ENCODE results near the gene CNTNAP5. TPM values are rescaled to one million over a fixed set of nuclear protein-coding genes. Genes with fewer than 3 reads are reported as not detected.

Gene CNTNAP5
- total and polyA plus RNA-seq, 3 donors from 2014 or later, result 0.29 to 0.39 (median 0.31) TPM

DNA sequence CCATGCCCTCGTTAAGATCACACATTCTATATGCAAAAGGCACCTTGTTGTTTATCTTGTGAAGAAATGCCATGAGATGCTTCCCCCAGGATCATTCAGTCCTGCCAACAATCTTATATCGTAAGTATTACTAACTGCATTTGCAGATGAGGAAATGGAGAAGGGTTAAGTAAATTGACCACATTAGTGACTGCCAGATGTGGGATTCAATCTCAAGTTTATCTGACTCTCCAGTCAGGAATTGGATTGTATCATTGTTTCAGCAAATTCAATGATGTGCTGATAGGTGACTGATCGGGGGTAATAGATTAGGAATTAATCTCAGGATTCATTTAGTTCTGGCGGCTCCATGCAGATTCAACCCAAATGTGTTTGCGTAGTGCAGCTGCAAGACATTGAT, 106.2 kb downstream of the CNTNAP5 start:
- intact Hi-C loops (cut with DNase I; ENCODE audit: low total_unique reads), result no loop called here
- Histone ChIP-seq H3K9me3 (no peaks in the 10 kb centered on the region), H3K27me3 (no peaks in the 10 kb centered on the region), H3K4me1 (no peaks in the 10 kb centered on the region), H3K4me3 (no peak overlapping the region), H3K36me3 (ENCODE audit: low read depth, missing control alignments) (no peaks in the 10 kb centered on the region), H3K27ac (no peak overlapping the region)
- no peak for DNase-seq
- no peak for TF ChIP-seq POLR2A (IDR thresholded peaks at IDR 0.05)
- TF ChIP-seq CTCF (IDR thresholded peaks at IDR 0.05), result no peak
- 82 to 90% methylated on average over 5 of the region's 5 CpGs for WGBS, 2 donors

- Histone ChIP-seq H3K4me3 (no peak overlapping the region), H3K36me3 (ENCODE audit: low read depth, missing control alignments) (no peaks in the 10 kb centered on the region), H3K27me3 (no peaks in the 10 kb centered on the region), H3K4me1 (no peaks in the 10 kb centered on the region), H3K27ac (no peak overlapping the region), H3K9me3 (no peaks in the 10 kb centered on the region)
- 95 to 96% methylated on average over 1 of the region's 1 CpG for WGBS, 2 donors
- no peak for TF ChIP-seq CTCF (IDR thresholded peaks at IDR 0.05)
- no peak for TF ChIP-seq POLR2A (IDR thresholded peaks at IDR 0.05)
- intact Hi-C loops (cut with DNase I; ENCODE audit: low total_unique reads), result no loop called here
- DNase-seq, result no peak
Observed at GRCh38 chr2:124136110-124136509, 111.0 kb downstream of the CNTNAP5 start.

- TF ChIP-seq CTCF (IDR thresholded peaks at IDR 0.05) (no peak), POLR2A (IDR thresholded peaks at IDR 0.05) (no peak)
- no peak overlapping the region for H3K27ac ChIP-seq
- no peaks in the 10 kb centered on the region for H3K4me1 ChIP-seq
- intact Hi-C loops (cut with DNase I; ENCODE audit: low total_unique reads), result no loop called here
- H3K36me3 ChIP-seq (ENCODE audit: low read depth, missing control alignments), result no peaks in the 10 kb centered on the region
- H3K9me3 ChIP-seq, result no peaks in the 10 kb centered on the region
- WGBS, 2 donors, result 89 to 90% methylated on average over 3 of the region's 3 CpGs
- H3K4me3 ChIP-seq, result no peak overlapping the region
- DNase-seq, result no peak
- no peaks in the 10 kb centered on the region for H3K27me3 ChIP-seq
Observed at GRCh38 chr2:124138076-124138475, 113.0 kb downstream of the CNTNAP5 start.

DNA sequence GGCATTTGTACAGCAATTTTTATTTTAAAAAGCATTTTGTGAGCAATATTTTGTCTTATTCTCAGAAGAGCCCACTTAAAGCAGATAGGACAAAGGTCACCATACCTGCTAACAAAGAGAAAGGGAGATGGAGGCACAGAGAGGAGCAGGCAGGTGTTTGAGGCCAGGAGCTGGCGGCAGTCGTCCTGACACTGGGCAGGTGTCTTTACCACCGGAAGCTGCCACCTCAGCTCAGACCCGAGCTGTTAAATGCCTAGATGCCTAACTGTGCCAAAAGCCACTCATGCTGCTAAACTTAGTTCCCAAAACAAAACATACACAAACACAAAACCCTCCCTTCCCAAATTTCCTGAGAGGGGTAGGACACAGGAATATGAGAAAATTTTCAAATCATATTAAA, 120.9 kb downstream of the CNTNAP5 start:
- Histone ChIP-seq H3K36me3 (ENCODE audit: low read depth, missing control alignments) (no peaks in the 10 kb centered on the region), H3K27ac (no peak overlapping the region), H3K4me1 (no peaks in the 10 kb centered on the region), H3K9me3 (no peaks in the 10 kb centered on the region), H3K4me3 (no peak overlapping the region), H3K27me3 (no peaks in the 10 kb centered on the region)
- whole genome bisulfite sequencing, 2 donors, result 70 to 84% methylated on average over 4 of the region's 4 CpGs
- no peak for DNase-seq
- no peak for TF ChIP-seq CTCF (IDR thresholded peaks at IDR 0.05)
- TF ChIP-seq POLR2A (IDR thresholded peaks at IDR 0.05), result no peak
- intact Hi-C loops (cut with DNase I; ENCODE audit: low total_unique reads), result no loop called here

DNA sequence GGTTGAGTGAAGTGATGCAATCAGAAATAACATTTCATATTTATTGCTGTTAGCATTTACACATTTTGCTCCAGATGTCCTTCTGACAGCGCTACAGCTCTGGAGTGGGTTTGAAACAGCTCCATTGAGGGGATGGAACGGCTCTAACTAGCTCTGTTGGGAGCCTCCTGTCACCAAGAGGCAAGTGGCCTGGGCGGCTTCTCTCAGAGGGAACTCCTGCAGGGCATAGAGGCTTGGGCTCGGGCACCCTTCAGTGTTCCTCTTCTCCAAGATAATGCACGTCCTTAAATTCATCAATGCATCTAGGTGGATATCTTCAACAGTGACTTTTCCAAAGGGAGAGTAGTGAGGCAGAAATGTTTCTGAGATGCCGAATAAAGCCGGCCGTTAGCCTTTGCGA, 122.5 kb downstream of the CNTNAP5 start:
- Histone ChIP-seq H3K4me1 (no peaks in the 10 kb centered on the region), H3K27ac (no peak overlapping the region), H3K36me3 (ENCODE audit: low read depth, missing control alignments) (no peaks in the 10 kb centered on the region), H3K27me3 (no peaks in the 10 kb centered on the region), H3K4me3 (no peak overlapping the region), H3K9me3 (no peaks in the 10 kb centered on the region)
- TF ChIP-seq CTCF (IDR thresholded peaks at IDR 0.05) (no peak), POLR2A (IDR thresholded peaks at IDR 0.05) (no peak)
- intact Hi-C loops (cut with DNase I; ENCODE audit: low total_unique reads), result no loop called here
- WGBS, 2 donors, result 68 to 81% methylated on average over 9 of the region's 9 CpGs
- no peak for DNase-seq
